H9 (cell line): ENCODE measurements around the gene ERC1. TPM values are rescaled to one million over a fixed set of nuclear protein-coding genes. Genes with fewer than 3 reads are reported as not detected.

Experiments used
- DNase-seq: peaks from one replicate; pipeline ENCODE4 v3.0.0-alpha.2; 2017
- H2AFZ ChIP-seq: one replicate; pipeline ENCODE4 v1.6.1; 2013; ENCODE audit warnings: mild to moderate bottlenecking, low read length, control low read depth, moderate library complexity
- H2AK5ac ChIP-seq: 2 replicates; pipeline ENCODE4 v1.6.1; 2013; ENCODE audit warnings: low read length, control low read depth, mixed read lengths; ENCODE audit not compliant: insufficient read length
- H2BK120ac ChIP-seq: one replicate; pipeline ENCODE4 v1.6.1; 2013; ENCODE audit warnings: low read depth, mild to moderate bottlenecking, low read length, control low read depth, inconsistent platforms; ENCODE audit not compliant: poor library complexity, severe bottlenecking
- H2BK12ac ChIP-seq: 2 replicates; pipeline ENCODE4 v1.6.1; 2013; ENCODE audit warnings: low read length, control low read depth, mixed read lengths, low read depth; ENCODE audit not compliant: insufficient read length
- H2BK15ac ChIP-seq: 2 replicates; pipeline ENCODE4 v1.6.1; 2013; ENCODE audit warnings: low read depth, low read length, control low read depth
- H2BK20ac ChIP-seq: one replicate; pipeline ENCODE4 v1.6.1; 2013; ENCODE audit warnings: low read depth, mild to moderate bottlenecking, low read length, control low read depth, inconsistent platforms; ENCODE audit not compliant: poor library complexity, severe bottlenecking
- H2BK5ac ChIP-seq: 2 replicates; pipeline ENCODE4 v1.6.1; 2013; ENCODE audit warnings: low read length, control low read depth, mixed read lengths; ENCODE audit not compliant: insufficient read length
- H3K14ac ChIP-seq: 2 replicates; pipeline ENCODE4 v1.6.1; 2013; ENCODE audit warnings: low read length, control low read depth; ENCODE audit not compliant: insufficient read depth
- H3K18ac ChIP-seq: 2 replicates; pipeline ENCODE4 v1.6.1; 2013; ENCODE audit warnings: low read depth, mild to moderate bottlenecking, mixed read lengths, low read length, control low read depth; ENCODE audit not compliant: insufficient read length
- H3K23ac ChIP-seq: 2 replicates; pipeline ENCODE4 v1.6.1; 2013; ENCODE audit warnings: low read length, control low read depth, mixed read lengths, low read depth; ENCODE audit not compliant: insufficient read length
- H3K23me2 ChIP-seq: 2 replicates; pipeline ENCODE4 v1.6.1; 2013; ENCODE audit warnings: low read depth, mild to moderate bottlenecking, mixed read lengths, low read length, control low read depth; ENCODE audit not compliant: insufficient read length, poor library complexity, severe bottlenecking
- H3K27ac ChIP-seq: 2 replicates; pipeline ENCODE4 v1.5.1; 2013; ENCODE audit warnings: low read length, control low read depth, mixed read lengths, low read depth; ENCODE audit not compliant: insufficient read length
- H3K27me3 ChIP-seq: 2 replicates; pipeline ENCODE4 v1.6.1; 2013; ENCODE audit warnings: low read length, control low read depth, inconsistent platforms; ENCODE audit not compliant: insufficient read depth
- H3K4ac ChIP-seq: 2 replicates; pipeline ENCODE4 v1.6.1; 2013; ENCODE audit warnings: low read depth, mild to moderate bottlenecking, control low read depth, inconsistent platforms, low read length, moderate library complexity
- H3K4me1 ChIP-seq: 2 replicates; pipeline ENCODE4 v1.6.1; 2013; ENCODE audit warnings: low read length, control low read depth, inconsistent platforms; ENCODE audit not compliant: insufficient read depth
- H3K4me2 ChIP-seq: 2 replicates; pipeline ENCODE4 v1.6.1; 2013; ENCODE audit warnings: low read length, control low read depth, mixed read lengths; ENCODE audit not compliant: insufficient read length, insufficient read depth
- H3K56ac ChIP-seq: 2 replicates; pipeline ENCODE4 v1.6.1; 2013; ENCODE audit warnings: low read depth, mild to moderate bottlenecking, mixed read lengths, low read length, control low read depth; ENCODE audit not compliant: insufficient read length
- H3K79me1 ChIP-seq: 2 replicates; pipeline ENCODE4 v1.6.1; 2013; ENCODE audit warnings: low read depth, mild to moderate bottlenecking, moderate library complexity, low read length, control low read depth, inconsistent platforms; ENCODE audit not compliant: insufficient read depth, poor library complexity, severe bottlenecking
- H3K79me2 ChIP-seq: 2 replicates; pipeline ENCODE4 v1.6.1; 2013; ENCODE audit warnings: low read length, control low read depth, inconsistent platforms; ENCODE audit not compliant: insufficient read depth
- H3K9ac ChIP-seq: 2 replicates; pipeline ENCODE4 v1.6.1; 2013; ENCODE audit warnings: low read length, control low read depth, mixed read lengths; ENCODE audit not compliant: insufficient read length; ENCODE audit errors: extremely low read depth
- H3K9me3 ChIP-seq: one replicate; pipeline ENCODE4 v1.6.1; 2013; ENCODE audit warnings: low read depth, low read length, inconsistent platforms; ENCODE audit not compliant: control insufficient read depth
- H3T11ph ChIP-seq: one replicate; pipeline ENCODE4 v1.6.1; 2013; ENCODE audit warnings: mild to moderate bottlenecking, low read length, control low read depth, inconsistent platforms
- H4K20me1 ChIP-seq: one replicate; pipeline ENCODE4 v1.6.1; 2013; ENCODE audit not compliant: control insufficient read depth, insufficient read length, insufficient read depth
- H4K5ac ChIP-seq: 2 replicates; pipeline ENCODE4 v1.6.1; 2013; ENCODE audit warnings: low read depth, mild to moderate bottlenecking, mixed read lengths, low read length, control low read depth; ENCODE audit not compliant: insufficient read length
- H4K8ac ChIP-seq: replicated peaks from 2 replicates; pipeline ENCODE4 v1.6.1; 2013; ENCODE audit warnings: low read length, control low read depth, mixed read lengths, low read depth; ENCODE audit not compliant: insufficient read length
- H4K91ac ChIP-seq: 2 replicates; pipeline ENCODE4 v1.6.1; 2013; ENCODE audit warnings: low read depth, mild to moderate bottlenecking, moderate library complexity, mixed read lengths, low read length, control low read depth; ENCODE audit not compliant: insufficient read length
- H3K27ac Mint-ChIP-seq, 3 experiments: 2 replicates in 2 of 3; 3 replicates in 1 of 3; pipeline ENCODE4 v1.8.0; 2020 to 2021; ENCODE audit warnings: mixed read lengths in 3 of 3, mild to moderate bottlenecking in 1 of 3, moderate library complexity in 1 of 3
- H3K27me3 Mint-ChIP-seq: 2 replicates; pipeline ENCODE4 v1.8.0; 2021; ENCODE audit warnings: low read depth, mild to moderate bottlenecking, moderate library complexity, mixed read lengths
- H3K36me3 Mint-ChIP-seq, 3 experiments: 2 replicates in 2 of 3; 3 replicates in 1 of 3; pipeline ENCODE4 v1.8.0; 2020 to 2021; ENCODE audit warnings: low read depth in 3 of 3, mixed read lengths in 3 of 3; ENCODE audit not compliant: insufficient read depth in 1 of 3
- H3K4me1 Mint-ChIP-seq, 2 experiments: 2 replicates each; pipeline ENCODE4 v1.8.0; 2020; ENCODE audit warnings: mixed read lengths in 2 of 2
- H3K4me3 Mint-ChIP-seq, 2 experiments: 2 replicates in 1 of 2; 3 replicates in 1 of 2; pipeline ENCODE4 v1.8.0; 2020 to 2021; ENCODE audit warnings: mild to moderate bottlenecking in 2 of 2, mixed read lengths in 2 of 2, moderate library complexity in 1 of 2
- H3K9me3 Mint-ChIP-seq, 2 experiments: 2 replicates in 1 of 2; 3 replicates in 1 of 2; pipeline ENCODE4 v1.8.0; 2020; ENCODE audit warnings: mild to moderate bottlenecking in 2 of 2, mixed read lengths in 2 of 2, moderate library complexity in 1 of 2
- WGBS: extraction: QIAGEN DNeasy Blood & Tissue Kit; methylation state at CpG from one replicate; pipeline ENCODE4 v1.1.7; 2013; ENCODE audit warnings: missing lambda C conversion rate, low lambda C conversion rate, mixed read lengths; ENCODE audit not compliant: insufficient read length; ENCODE audit errors: extremely low coverage; 5-methylcytosine and 5-hydroxymethylcytosine counted together
- total RNA-seq: library from RNA; stranded (reverse); gene quantifications from 2 replicates; pipeline ENCODE4 v1.2.1, GENCODE V29; 2021
- TF ChIP-seq, protein P1 (sequence below): fragments of 200-600 bp; sonication (generic); conservative IDR thresholded peaks from 3 replicates; pipeline ENCODE4 v1.8.0; 2021; ENCODE audit warnings: antibody characterized with exemption, mild to moderate bottlenecking

ERC1 gene
- total RNA-seq, 1 experiment from 2014 or later, result 51.2 TPM

DNA sequence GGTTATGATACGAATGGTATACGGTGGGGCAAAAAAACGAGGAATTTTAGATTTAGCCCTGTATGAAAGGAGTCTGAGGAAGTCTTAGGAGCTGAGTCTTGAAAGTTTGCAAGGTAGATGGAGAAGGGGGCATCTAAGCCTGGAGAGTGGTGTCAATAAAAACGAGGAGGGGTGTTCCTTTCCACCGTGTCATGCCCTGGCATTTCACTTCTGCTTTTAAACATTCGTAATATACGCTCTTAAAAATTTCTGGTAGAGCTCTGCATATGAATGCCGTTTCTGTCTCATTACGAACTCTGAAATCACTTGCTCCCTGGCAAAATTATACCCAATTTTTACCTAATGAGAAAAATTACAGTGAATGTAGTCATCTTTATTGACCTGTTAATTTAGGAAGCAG lies 170.2 kb downstream of the ERC1 start:
- Mint-ChIP-seq H3K36me3 (peaks cover 4 to 7% (median 6%) of the 10 kb centered on the region in 3 experiments; a peak in 2 of 7 replicates), H3K4me3 (no peak overlapping the region), H3K27ac (no peak overlapping the region), H3K27me3 (no peaks in the 10 kb centered on the region), H3K9me3 (no peaks in the 10 kb centered on the region), H3K4me1 (no peaks in the 10 kb centered on the region)
- Histone ChIP-seq H3K4me2 (no peak overlapping the region), H3K14ac (no peak overlapping the region), H2BK20ac (no peak overlapping the region), H3K56ac (no peak overlapping the region), H3T11ph (no peak overlapping the region), H2AK5ac (no peak overlapping the region), H2BK15ac (no peak overlapping the region), H3K27me3 (no peaks in the 10 kb centered on the region), H3K27ac (no peak overlapping the region), H2AFZ (no peak overlapping the region), H3K23me2 (no peaks in the 10 kb centered on the region), H2BK5ac (no peak overlapping the region), H4K91ac (no peak overlapping the region), H3K4me1 (no peaks in the 10 kb centered on the region), H3K9me3 (no peaks in the 10 kb centered on the region), H4K5ac (no peak overlapping the region), H3K79me1 (no peaks in the 10 kb centered on the region), H3K9ac (no peak overlapping the region), H4K8ac (no peak overlapping the region), H4K20me1 (no peaks in the 10 kb centered on the region), H2BK120ac (no peak overlapping the region), H3K23ac (no peak overlapping the region), H3K18ac (no peak overlapping the region), H3K79me2 (no peaks in the 10 kb centered on the region), H3K4ac (no peak overlapping the region), H2BK12ac (no peak overlapping the region)
- TF ChIP-seq, protein P1, sequence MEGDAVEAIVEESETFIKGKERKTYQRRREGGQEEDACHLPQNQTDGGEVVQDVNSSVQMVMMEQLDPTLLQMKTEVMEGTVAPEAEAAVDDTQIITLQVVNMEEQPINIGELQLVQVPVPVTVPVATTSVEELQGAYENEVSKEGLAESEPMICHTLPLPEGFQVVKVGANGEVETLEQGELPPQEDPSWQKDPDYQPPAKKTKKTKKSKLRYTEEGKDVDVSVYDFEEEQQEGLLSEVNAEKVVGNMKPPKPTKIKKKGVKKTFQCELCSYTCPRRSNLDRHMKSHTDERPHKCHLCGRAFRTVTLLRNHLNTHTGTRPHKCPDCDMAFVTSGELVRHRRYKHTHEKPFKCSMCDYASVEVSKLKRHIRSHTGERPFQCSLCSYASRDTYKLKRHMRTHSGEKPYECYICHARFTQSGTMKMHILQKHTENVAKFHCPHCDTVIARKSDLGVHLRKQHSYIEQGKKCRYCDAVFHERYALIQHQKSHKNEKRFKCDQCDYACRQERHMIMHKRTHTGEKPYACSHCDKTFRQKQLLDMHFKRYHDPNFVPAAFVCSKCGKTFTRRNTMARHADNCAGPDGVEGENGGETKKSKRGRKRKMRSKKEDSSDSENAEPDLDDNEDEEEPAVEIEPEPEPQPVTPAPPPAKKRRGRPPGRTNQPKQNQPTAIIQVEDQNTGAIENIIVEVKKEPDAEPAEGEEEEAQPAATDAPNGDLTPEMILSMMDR, result no peak
- DNase-seq, result no peak
- WGBS, result 100% methylated on average over 3 of the region's 9 CpGs
